GM12878 (cell line): Measurements from ENCODE around the gene SRF.

Source experiments
- BHLHE40 ChIP-seq, 2 experiments: fragments of 450-650 bp in 1 of 2; IDR thresholded peaks; 2 replicates each; pipeline ENCODE4 v1.6.1; 2011 to 2017; ENCODE audit warnings: low read depth in 2 of 2, borderline replicate concordance in 1 of 2, improper control_type of control experiment in 1 of 2, low read length in 1 of 2, mild to moderate bottlenecking in 1 of 2
- BMI1 ChIP-seq: fragments of 450-650 bp; IDR thresholded peaks from 2 replicates; pipeline ENCODE4 v1.6.1; 2016; ENCODE audit warnings: mild to moderate bottlenecking, moderate library complexity, borderline replicate concordance
- CREB1 ChIP-seq: IDR thresholded peaks from 2 replicates; pipeline ENCODE4 v1.6.1; 2012; ENCODE audit warnings: low read depth, mild to moderate bottlenecking, inconsistent platforms
- GABPA ChIP-seq: IDR thresholded peaks from 2 replicates; pipeline ENCODE4 v1.6.1; 2014; ENCODE audit warnings: antibody characterized with exemption, low read depth, mild to moderate bottlenecking, inconsistent platforms
- NFXL1 ChIP-seq: fragments of 450-650 bp; IDR thresholded peaks from 2 replicates; pipeline ENCODE4 v1.6.1; 2017; ENCODE audit warnings: antibody characterized with exemption, mild to moderate bottlenecking, borderline replicate concordance
- PAX8 ChIP-seq: fragments of 450-650 bp; IDR thresholded peaks from 2 replicates; pipeline ENCODE4 v1.6.1; 2017; ENCODE audit warnings: mild to moderate bottlenecking, moderate library complexity
- POLR2AphosphoS5 ChIP-seq: IDR thresholded peaks from 2 replicates; pipeline ENCODE4 v1.6.1; 2011; ENCODE audit warnings: mild to moderate bottlenecking, low read length, inconsistent platforms
- SMAD5 ChIP-seq: IDR thresholded peaks from 2 replicates; pipeline ENCODE4 v1.6.1; 2016; ENCODE audit warnings: antibody characterized with exemption, low read depth
- STAT3 ChIP-seq: IDR thresholded peaks from 2 replicates; pipeline ENCODE4 v1.6.1; 2011; ENCODE audit warnings: low read depth, low read length, improper control_type of control experiment
- ZNF384 ChIP-seq: IDR thresholded peaks from 2 replicates; pipeline ENCODE4 v1.6.1; 2012; ENCODE audit warnings: low read depth, mild to moderate bottlenecking, low read length, improper control_type of control experiment, borderline replicate concordance
- TF ChIP-seq, protein P1 (sequence below): IDR thresholded peaks from 2 replicates; pipeline ENCODE4 v1.6.1; 2011; ENCODE audit warnings: borderline replicate concordance, low read depth, mild to moderate bottlenecking, moderate library complexity, mixed read lengths, low read length; ENCODE audit not compliant: insufficient read depth; ENCODE audit errors: extremely low read length
- TF ChIP-seq, protein P2 (sequence below), 3 experiments: IDR thresholded peaks in 2 of 3; conservative IDR thresholded peaks in 1 of 3; 2 replicates each; pipeline ENCODE4 v1.5.1; 2011; ENCODE audit warnings: low read depth in 3 of 3, low read length in 3 of 3, mild to moderate bottlenecking in 3 of 3, control low read depth in 2 of 3, moderate library complexity in 2 of 3, inconsistent platforms in 1 of 3, mixed read lengths in 1 of 3; ENCODE audit not compliant: control insufficient read depth in 2 of 3, insufficient read depth in 1 of 3; ENCODE audit errors: extremely low read depth in 1 of 3

DNA sequence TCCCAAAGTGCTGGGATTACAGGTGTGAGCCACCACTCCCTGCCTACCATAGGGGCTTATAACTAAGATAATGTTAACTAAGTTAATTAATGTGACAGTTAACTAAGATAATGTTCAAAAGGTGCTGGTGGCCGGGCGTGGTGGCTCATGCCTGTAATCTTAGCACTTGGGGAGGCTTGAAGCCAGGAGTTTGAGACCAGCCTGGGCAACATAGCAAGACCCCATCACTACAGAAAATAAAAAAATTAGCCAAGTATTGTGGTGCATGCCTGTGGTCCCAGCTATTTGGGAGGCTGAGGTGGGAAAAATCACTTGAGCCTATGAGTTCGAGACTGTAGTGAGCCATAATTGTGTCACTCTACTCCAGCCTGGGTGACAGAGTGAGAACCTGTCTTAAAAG, 32.8 kb upstream of the SRF start:
- TF ChIP-seq, protein P1, sequence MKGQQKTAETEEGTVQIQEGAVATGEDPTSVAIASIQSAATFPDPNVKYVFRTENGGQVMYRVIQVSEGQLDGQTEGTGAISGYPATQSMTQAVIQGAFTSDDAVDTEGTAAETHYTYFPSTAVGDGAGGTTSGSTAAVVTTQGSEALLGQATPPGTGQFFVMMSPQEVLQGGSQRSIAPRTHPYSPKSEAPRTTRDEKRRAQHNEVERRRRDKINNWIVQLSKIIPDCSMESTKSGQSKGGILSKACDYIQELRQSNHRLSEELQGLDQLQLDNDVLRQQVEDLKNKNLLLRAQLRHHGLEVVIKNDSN: no peak
- TF ChIP-seq PAX8 (no peak), POLR2AphosphoS5 (no peak), NFXL1 (no peak), BHLHE40 (IDR thresholded peaks at IDR 0.05; ENCODE audit: borderline replicate concordance in 1 of 2, low read depth in 2 of 2, low read length in 1 of 2) (no peak), STAT3 (no peak), BMI1 (no peak), ZNF384 (no peak), SMAD5 (no peak), GABPA (no peak), CREB1 (no peak)
- TF ChIP-seq, protein P2, sequence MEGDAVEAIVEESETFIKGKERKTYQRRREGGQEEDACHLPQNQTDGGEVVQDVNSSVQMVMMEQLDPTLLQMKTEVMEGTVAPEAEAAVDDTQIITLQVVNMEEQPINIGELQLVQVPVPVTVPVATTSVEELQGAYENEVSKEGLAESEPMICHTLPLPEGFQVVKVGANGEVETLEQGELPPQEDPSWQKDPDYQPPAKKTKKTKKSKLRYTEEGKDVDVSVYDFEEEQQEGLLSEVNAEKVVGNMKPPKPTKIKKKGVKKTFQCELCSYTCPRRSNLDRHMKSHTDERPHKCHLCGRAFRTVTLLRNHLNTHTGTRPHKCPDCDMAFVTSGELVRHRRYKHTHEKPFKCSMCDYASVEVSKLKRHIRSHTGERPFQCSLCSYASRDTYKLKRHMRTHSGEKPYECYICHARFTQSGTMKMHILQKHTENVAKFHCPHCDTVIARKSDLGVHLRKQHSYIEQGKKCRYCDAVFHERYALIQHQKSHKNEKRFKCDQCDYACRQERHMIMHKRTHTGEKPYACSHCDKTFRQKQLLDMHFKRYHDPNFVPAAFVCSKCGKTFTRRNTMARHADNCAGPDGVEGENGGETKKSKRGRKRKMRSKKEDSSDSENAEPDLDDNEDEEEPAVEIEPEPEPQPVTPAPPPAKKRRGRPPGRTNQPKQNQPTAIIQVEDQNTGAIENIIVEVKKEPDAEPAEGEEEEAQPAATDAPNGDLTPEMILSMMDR (IDR thresholded peaks at IDR 0.05 in 2 of 3, conservative IDR thresholded peaks at IDR 0.05 in 1 of 3; ENCODE audit: control insufficient read depth in 2 of 3, extremely low read depth in 1 of 3, insufficient read depth in 1 of 3, low read depth in 3 of 3, low read length in 3 of 3): no peak
